K562 (cell line): Measurements from ENCODE around the gene DDX20. TPM values are rescaled to one million over a fixed set of nuclear protein-coding genes. Genes with fewer than 3 reads are reported as not detected.

Experiments used
- CBX5 ChIP-seq: IDR thresholded peaks from 2 replicates; pipeline ENCODE4 v1.6.1; 2014; ENCODE audit warnings: low read depth, borderline replicate concordance
- CREB1 ChIP-seq, 2 experiments: sonication (generic) in 1 of 2; formaldehyde crosslinking in 1 of 2; IDR thresholded peaks; 2 replicates each; pipeline versions ENCODE4 v1.6.1 to v1.8.0; 2012 to 2022; ENCODE audit warnings: inconsistent platforms in 1 of 2, mild to moderate bottlenecking in 1 of 2, missing genetic modification reagents in 1 of 2, moderate library complexity in 1 of 2
- FIP1L1 ChIP-seq: fragments of 200-400 bp; formaldehyde crosslinking; IDR thresholded peaks from 2 replicates; pipeline ENCODE4 v1.6.1; 2018; ENCODE audit warnings: mild to moderate bottlenecking, low read depth, low read length; ENCODE audit not compliant: poor library complexity, severe bottlenecking
- HIVEP1 ChIP-seq: fragments of 250-450 bp; sonication (Bioruptor Pico); IDR thresholded peaks from 2 replicates; pipeline ENCODE4 v1.4.0; 2020; ENCODE audit warnings: mild to moderate bottlenecking
- PRPF4 ChIP-seq: fragments of 200-400 bp; formaldehyde crosslinking; IDR thresholded peaks from one replicate; pipeline ENCODE4 v1.6.1; 2017; ENCODE audit warnings: low read length, low read depth, mild to moderate bottlenecking; ENCODE audit not compliant: insufficient read depth, poor library complexity, severe bottlenecking
- RAD51 ChIP-seq: fragments of 450-650 bp; IDR thresholded peaks from 2 replicates; pipeline ENCODE4 v1.7.1; 2016; ENCODE audit warnings: low read depth, mild to moderate bottlenecking, borderline replicate concordance
- TAL1 ChIP-seq: fragments of 450-650 bp; IDR thresholded peaks from 2 replicates; pipeline ENCODE4 v1.6.1; 2016; ENCODE audit warnings: mild to moderate bottlenecking
- ZNF274 ChIP-seq: IDR thresholded peaks from 2 replicates; pipeline ENCODE4 v1.6.1; 2011; ENCODE audit warnings: low read depth, mild to moderate bottlenecking, low read length, moderate library complexity, borderline replicate concordance
- polyA plus RNA-seq, 8 experiments: library from polyadenylated mRNA; depleted of rRNA in 4 of 8; stranded (reverse) in 5 of 8; unstranded in 3 of 8; fragments of >200 nt; fragmentation: Nextera tagmentation in 2 of 8; fragmentation: Illumina TruSeq in 1 of 8; extraction: Ambion mirVana in 2 of 8; extraction: Trizol in 1 of 8; gene quantifications; 2 replicates each; pipeline versions ENCODE4 v1.2.1 to v1.2.3, GENCODE V29; 2011 to 2014; ENCODE audit warnings: inconsistent platforms in 1 of 8, missing spikeins in 1 of 8
- total RNA-seq, 7 experiments: library from RNA; depleted of rRNA in 6 of 7; stranded (reverse); fragments of >200 nt in 6 of 7; fragmentation: Illumina TruSeq in 2 of 7; extraction: Trizol in 2 of 7; gene quantifications; 2 replicates each; pipeline versions ENCODE4 v1.2.1 to v1.2.3, GENCODE V29; 2011 to 2021; ENCODE audit warnings: low replicate concordance in 1 of 7
- TF ChIP-seq, protein P1 (sequence below): fragments of 450-650 bp; IDR thresholded peaks from 2 replicates; pipeline ENCODE4 v1.6.1; 2016; ENCODE audit warnings: mild to moderate bottlenecking, moderate library complexity
- TF ChIP-seq, protein P2 (sequence below): fragments of 250-450 bp; sonication (Bioruptor Pico); IDR thresholded peaks from 2 replicates; pipeline ENCODE4 v1.5.1; 2021; ENCODE audit warnings: mild to moderate bottlenecking
- TF ChIP-seq, protein P3 (sequence below), 2 experiments: fragments of 450-650 bp in 1 of 2; sonication (generic) in 1 of 2; formaldehyde crosslinking in 1 of 2; IDR thresholded peaks in 1 of 2; conservative IDR thresholded peaks in 1 of 2; 2 replicates each; pipeline versions ENCODE4 v1.6.1 to v1.8.1; 2016 to 2023; ENCODE audit warnings: mild to moderate bottlenecking in 2 of 2, moderate library complexity in 2 of 2, inconsistent platforms in 1 of 2, missing genetic modification reagents in 1 of 2

The DDX20 gene
- total and polyA plus RNA-seq, 9 of the 15 experiments (the other 6 are each of a cell fraction or from before 2014, with no cell fraction given), result 8.3 to 33.4 (median 24.5) TPM

DNA sequence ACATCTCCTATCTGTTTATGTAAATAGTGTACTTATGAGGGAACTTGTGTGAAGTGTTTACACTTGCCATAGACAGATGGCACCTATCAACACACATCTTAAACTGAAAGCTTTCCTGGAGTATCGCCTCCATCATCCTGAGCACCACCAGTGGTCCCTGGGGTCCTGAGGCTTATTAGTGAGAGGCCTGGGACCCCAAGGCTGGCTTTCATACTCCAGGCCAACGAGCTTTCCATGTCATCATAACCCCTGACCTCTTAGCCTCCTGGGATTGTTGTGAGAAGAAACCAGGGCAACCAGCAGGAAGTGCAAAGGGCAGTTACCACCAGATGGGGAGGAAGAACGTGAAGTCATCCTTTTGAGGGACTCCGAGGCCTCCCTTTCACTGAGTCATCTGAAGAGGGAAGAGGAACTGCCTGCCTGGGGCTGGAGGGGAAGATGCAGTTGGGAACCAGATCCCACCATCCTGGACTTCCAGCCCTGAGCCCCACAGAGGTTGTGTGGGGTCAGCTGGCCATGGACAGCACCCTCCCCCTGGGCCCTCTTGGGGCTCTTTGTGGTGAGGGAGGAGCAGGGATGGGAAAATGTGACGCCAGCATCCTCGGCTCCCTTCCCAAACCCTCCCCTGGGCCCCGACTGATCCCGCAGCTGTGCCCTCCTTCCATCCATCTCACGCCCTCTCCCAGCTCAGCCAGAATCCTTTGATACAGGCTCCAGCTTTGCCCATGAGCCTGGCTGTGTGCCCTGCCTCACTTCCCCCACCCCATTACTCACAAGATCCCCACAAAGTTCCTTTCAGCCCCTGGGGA is 22.3 kb upstream of the DDX20 start (continued):
- TF ChIP-seq, protein P1, sequence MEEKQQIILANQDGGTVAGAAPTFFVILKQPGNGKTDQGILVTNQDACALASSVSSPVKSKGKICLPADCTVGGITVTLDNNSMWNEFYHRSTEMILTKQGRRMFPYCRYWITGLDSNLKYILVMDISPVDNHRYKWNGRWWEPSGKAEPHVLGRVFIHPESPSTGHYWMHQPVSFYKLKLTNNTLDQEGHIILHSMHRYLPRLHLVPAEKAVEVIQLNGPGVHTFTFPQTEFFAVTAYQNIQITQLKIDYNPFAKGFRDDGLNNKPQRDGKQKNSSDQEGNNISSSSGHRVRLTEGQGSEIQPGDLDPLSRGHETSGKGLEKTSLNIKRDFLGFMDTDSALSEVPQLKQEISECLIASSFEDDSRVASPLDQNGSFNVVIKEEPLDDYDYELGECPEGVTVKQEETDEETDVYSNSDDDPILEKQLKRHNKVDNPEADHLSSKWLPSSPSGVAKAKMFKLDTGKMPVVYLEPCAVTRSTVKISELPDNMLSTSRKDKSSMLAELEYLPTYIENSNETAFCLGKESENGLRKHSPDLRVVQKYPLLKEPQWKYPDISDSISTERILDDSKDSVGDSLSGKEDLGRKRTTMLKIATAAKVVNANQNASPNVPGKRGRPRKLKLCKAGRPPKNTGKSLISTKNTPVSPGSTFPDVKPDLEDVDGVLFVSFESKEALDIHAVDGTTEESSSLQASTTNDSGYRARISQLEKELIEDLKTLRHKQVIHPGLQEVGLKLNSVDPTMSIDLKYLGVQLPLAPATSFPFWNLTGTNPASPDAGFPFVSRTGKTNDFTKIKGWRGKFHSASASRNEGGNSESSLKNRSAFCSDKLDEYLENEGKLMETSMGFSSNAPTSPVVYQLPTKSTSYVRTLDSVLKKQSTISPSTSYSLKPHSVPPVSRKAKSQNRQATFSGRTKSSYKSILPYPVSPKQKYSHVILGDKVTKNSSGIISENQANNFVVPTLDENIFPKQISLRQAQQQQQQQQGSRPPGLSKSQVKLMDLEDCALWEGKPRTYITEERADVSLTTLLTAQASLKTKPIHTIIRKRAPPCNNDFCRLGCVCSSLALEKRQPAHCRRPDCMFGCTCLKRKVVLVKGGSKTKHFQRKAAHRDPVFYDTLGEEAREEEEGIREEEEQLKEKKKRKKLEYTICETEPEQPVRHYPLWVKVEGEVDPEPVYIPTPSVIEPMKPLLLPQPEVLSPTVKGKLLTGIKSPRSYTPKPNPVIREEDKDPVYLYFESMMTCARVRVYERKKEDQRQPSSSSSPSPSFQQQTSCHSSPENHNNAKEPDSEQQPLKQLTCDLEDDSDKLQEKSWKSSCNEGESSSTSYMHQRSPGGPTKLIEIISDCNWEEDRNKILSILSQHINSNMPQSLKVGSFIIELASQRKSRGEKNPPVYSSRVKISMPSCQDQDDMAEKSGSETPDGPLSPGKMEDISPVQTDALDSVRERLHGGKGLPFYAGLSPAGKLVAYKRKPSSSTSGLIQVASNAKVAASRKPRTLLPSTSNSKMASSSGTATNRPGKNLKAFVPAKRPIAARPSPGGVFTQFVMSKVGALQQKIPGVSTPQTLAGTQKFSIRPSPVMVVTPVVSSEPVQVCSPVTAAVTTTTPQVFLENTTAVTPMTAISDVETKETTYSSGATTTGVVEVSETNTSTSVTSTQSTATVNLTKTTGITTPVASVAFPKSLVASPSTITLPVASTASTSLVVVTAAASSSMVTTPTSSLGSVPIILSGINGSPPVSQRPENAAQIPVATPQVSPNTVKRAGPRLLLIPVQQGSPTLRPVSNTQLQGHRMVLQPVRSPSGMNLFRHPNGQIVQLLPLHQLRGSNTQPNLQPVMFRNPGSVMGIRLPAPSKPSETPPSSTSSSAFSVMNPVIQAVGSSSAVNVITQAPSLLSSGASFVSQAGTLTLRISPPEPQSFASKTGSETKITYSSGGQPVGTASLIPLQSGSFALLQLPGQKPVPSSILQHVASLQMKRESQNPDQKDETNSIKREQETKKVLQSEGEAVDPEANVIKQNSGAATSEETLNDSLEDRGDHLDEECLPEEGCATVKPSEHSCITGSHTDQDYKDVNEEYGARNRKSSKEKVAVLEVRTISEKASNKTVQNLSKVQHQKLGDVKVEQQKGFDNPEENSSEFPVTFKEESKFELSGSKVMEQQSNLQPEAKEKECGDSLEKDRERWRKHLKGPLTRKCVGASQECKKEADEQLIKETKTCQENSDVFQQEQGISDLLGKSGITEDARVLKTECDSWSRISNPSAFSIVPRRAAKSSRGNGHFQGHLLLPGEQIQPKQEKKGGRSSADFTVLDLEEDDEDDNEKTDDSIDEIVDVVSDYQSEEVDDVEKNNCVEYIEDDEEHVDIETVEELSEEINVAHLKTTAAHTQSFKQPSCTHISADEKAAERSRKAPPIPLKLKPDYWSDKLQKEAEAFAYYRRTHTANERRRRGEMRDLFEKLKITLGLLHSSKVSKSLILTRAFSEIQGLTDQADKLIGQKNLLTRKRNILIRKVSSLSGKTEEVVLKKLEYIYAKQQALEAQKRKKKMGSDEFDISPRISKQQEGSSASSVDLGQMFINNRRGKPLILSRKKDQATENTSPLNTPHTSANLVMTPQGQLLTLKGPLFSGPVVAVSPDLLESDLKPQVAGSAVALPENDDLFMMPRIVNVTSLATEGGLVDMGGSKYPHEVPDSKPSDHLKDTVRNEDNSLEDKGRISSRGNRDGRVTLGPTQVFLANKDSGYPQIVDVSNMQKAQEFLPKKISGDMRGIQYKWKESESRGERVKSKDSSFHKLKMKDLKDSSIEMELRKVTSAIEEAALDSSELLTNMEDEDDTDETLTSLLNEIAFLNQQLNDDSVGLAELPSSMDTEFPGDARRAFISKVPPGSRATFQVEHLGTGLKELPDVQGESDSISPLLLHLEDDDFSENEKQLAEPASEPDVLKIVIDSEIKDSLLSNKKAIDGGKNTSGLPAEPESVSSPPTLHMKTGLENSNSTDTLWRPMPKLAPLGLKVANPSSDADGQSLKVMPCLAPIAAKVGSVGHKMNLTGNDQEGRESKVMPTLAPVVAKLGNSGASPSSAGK, result no peak
- TF ChIP-seq PRPF4, result no peak
- no peak for TF ChIP-seq RAD51
- no peak for TF ChIP-seq CREB1 (IDR thresholded peaks at IDR 0.05)
- peak; percentile 39; the same call in 1 of the 2 replicates for TF ChIP-seq CREB1 (CRISPR knock-in tag; IDR thresholded peaks at IDR 0.05)
- TF ChIP-seq TAL1, result no peak
- no peak for TF ChIP-seq CBX5
- TF ChIP-seq, protein P2, sequence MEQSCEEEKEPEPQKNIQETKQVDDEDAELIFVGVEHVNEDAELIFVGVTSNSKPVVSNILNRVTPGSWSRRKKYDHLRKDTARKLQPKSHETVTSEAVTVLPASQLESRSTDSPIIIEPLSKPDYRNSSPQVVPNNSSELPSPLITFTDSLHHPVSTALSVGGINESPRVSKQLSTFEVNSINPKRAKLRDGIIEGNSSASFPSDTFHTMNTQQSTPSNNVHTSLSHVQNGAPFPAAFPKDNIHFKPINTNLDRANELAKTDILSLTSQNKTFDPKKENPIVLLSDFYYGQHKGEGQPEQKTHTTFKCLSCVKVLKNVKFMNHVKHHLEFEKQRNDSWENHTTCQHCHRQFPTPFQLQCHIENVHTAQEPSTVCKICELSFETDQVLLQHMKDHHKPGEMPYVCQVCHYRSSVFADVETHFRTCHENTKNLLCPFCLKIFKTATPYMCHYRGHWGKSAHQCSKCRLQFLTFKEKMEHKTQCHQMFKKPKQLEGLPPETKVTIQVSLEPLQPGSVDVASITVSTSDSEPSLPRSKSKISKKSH (CRISPR knock-in tag), result no peak
- TF ChIP-seq, protein P3, sequence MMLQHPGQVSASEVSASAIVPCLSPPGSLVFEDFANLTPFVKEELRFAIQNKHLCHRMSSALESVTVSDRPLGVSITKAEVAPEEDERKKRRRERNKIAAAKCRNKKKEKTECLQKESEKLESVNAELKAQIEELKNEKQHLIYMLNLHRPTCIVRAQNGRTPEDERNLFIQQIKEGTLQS (IDR thresholded peaks at IDR 0.05), result peak; percentile 85
- TF ChIP-seq, protein P3 (CRISPR knock-in tag; conservative IDR thresholded peaks at IDR 0.05), result no peak
- no peak for TF ChIP-seq HIVEP1
- TF ChIP-seq FIP1L1, result no peak
- no peak for TF ChIP-seq ZNF274
